ENCODE measurements around the gene FADS6. TPM values are rescaled to one million over a fixed set of nuclear protein-coding genes. Genes with fewer than 3 reads are reported as not detected.

FADS6 gene
- polyA plus RNA-seq, 3 donors: not detected

- Histone ChIP-seq H3K4me3 (replicated peaks in 1 of 3; ENCODE audit: low read depth in 2 of 3, low read length in 3 of 3) (peak within 1 kb of the TSS; percentile 8 to 75 (median 33)), H3K4me1 (ENCODE audit: control insufficient read depth in 1 of 2, insufficient read depth in 2 of 2, low read length in 2 of 2) (peaks cover 26 to 38% of the 10 kb centered on the region in 2 donors), H3K79me2 (ENCODE audit: insufficient read depth, low read length) (no peaks in the 10 kb centered on the region), H3K9ac (ENCODE audit: insufficient read depth, low read length, poor library complexity, severe bottlenecking) (peak within 1 kb of the TSS; percentile 15), H3K36me3 (replicated peaks in 1 of 2; ENCODE audit: control insufficient read depth in 1 of 2, insufficient read depth in 2 of 2, low read length in 2 of 2) (no peaks in the 10 kb centered on the region), H2AFZ (ENCODE audit: insufficient read depth, low read depth, low read length, poor library complexity, severe bottlenecking) (peak within 1 kb of the TSS; percentile 50), H4K20me1 (ENCODE audit: insufficient read depth, low read length) (no peaks in the 10 kb centered on the region), H3K27me3 (ENCODE audit: control insufficient read depth in 2 of 2, insufficient read depth in 2 of 2, low read length in 2 of 2) (peaks cover 27 to 67% of the 10 kb centered on the region in 2 donors), H3K27ac (ENCODE audit: low read depth in 1 of 2, low read length in 2 of 2) (no peak within 1 kb of the TSS), H3K9me3 (replicated peaks in 1 of 2; ENCODE audit: control insufficient read depth in 1 of 2, insufficient read depth in 1 of 2, low read length in 2 of 2) (peaks cover 0 to 7% of the 10 kb centered on the region in 2 donors), H3K4me2 (replicated peaks; ENCODE audit: extremely low read depth, low read length, poor library complexity, severe bottlenecking) (peak within 1 kb of the TSS; percentile 88)
- Mint-ChIP-seq H3K4me1 (peaks cover 28% of the 10 kb centered on the region), H3K9me3 (peaks cover 0 to 10% (median 0%) of the 10 kb centered on the region in 7 donors), H3K27ac (peak within 1 kb of the TSS in 2 of 7 donors; percentile 55 to 64), H3K27me3 (ENCODE audit: low read depth in 3 of 3) (peaks cover 62 to 88% (median 64%) of the 10 kb centered on the region in 3 donors), H3K36me3 (no peaks in the 10 kb centered on the region), H3K4me3 (peak within 1 kb of the TSS; percentile 71 to 84)
- TF ChIP-seq CTCF (IDR thresholded peaks at IDR 0.05): no peak
- intact Hi-C loops (cut with micrococcal nuclease): loop anchor here (2.0 kb wide), 2 partner anchors 34 to 36 kb away; no protein-coding TSS in a partner anchor
- WGBS (ENCODE audit: insufficient coverage): 4% methylated on average over 41 of the region's 54 CpGs
- peak; percentile 75 to 87 (median 81) for DNase-seq
These were observed 31.0 kb upstream of the FADS6 start, which contains the start of gene OTOP2 for GRCh38 chr17:74924250-74924948. OTOP2 (plus strand) TSS chr17:74924273; CDS start chr17:74924633, 360 bp downstream.

- H3K9ac ChIP-seq (ENCODE audit: insufficient read depth, low read length, poor library complexity, severe bottlenecking): peak overlapping the region; percentile 15
- peaks cover 27 to 68% of the 10 kb centered on the region in 2 donors for H3K27me3 ChIP-seq (ENCODE audit: control insufficient read depth in 2 of 2, insufficient read depth in 2 of 2, low read length in 2 of 2)
- peak overlapping the region; percentile 71 to 84 for H3K4me3 Mint-ChIP-seq
- peak overlapping the region; percentile 88 for H3K4me2 ChIP-seq (replicated peaks; ENCODE audit: extremely low read depth, low read length, poor library complexity, severe bottlenecking)
- peak; percentile 98 for TF ChIP-seq CTCF (IDR thresholded peaks at IDR 0.05)
- H3K27ac Mint-ChIP-seq: peak overlapping the region in 2 of 7 donors; percentile 55 to 64
- H3K4me3 ChIP-seq (replicated peaks in 1 of 3; ENCODE audit: low read depth in 2 of 3, low read length in 3 of 3): peak overlapping the region; percentile 8 to 75 (median 33)
- 4% methylated on average over 41 of the region's 59 CpGs for WGBS (ENCODE audit: insufficient coverage)
- peaks cover 0 to 7% of the 10 kb centered on the region in 2 donors for H3K9me3 ChIP-seq (replicated peaks in 1 of 2; ENCODE audit: control insufficient read depth in 1 of 2, insufficient read depth in 1 of 2, low read length in 2 of 2)
- H3K79me2 ChIP-seq (ENCODE audit: insufficient read depth, low read length): no peaks in the 10 kb centered on the region
- no peaks in the 10 kb centered on the region for H3K36me3 ChIP-seq (replicated peaks in 1 of 2; ENCODE audit: control insufficient read depth in 1 of 2, insufficient read depth in 2 of 2, low read length in 2 of 2)
- intact Hi-C loops (cut with micrococcal nuclease): loop anchor here (2.0 kb wide), 2 partner anchors 35 to 37 kb away; no protein-coding TSS in a partner anchor
- peak overlapping the region; percentile 50 for H2AFZ ChIP-seq (ENCODE audit: insufficient read depth, low read depth, low read length, poor library complexity, severe bottlenecking)
- peaks cover 0 to 10% (median 0%) of the 10 kb centered on the region in 7 donors for H3K9me3 Mint-ChIP-seq
- peaks cover 64 to 84% (median 68%) of the 10 kb centered on the region in 3 donors for H3K27me3 Mint-ChIP-seq (ENCODE audit: low read depth in 3 of 3)
- H3K4me1 Mint-ChIP-seq: peaks cover 33% of the 10 kb centered on the region
- no peaks in the 10 kb centered on the region for H3K36me3 Mint-ChIP-seq
- H3K4me1 ChIP-seq (ENCODE audit: control insufficient read depth in 1 of 2, insufficient read depth in 2 of 2, low read length in 2 of 2): peaks cover 29 to 45% of the 10 kb centered on the region in 2 donors
- H3K27ac ChIP-seq (ENCODE audit: low read depth in 1 of 2, low read length in 2 of 2): no peak overlapping the region
- DNase-seq: peak; percentile 67 to 76 (median 68)
- H4K20me1 ChIP-seq (ENCODE audit: insufficient read depth, low read length): no peaks in the 10 kb centered on the region
These were observed 30.3 kb upstream of the FADS6 start for GRCh38 chr17:74923538-74924249.

Measured in CD14-positive monocyte (primary cell).